ENCODE results near the gene ZFAND3.

DNA sequence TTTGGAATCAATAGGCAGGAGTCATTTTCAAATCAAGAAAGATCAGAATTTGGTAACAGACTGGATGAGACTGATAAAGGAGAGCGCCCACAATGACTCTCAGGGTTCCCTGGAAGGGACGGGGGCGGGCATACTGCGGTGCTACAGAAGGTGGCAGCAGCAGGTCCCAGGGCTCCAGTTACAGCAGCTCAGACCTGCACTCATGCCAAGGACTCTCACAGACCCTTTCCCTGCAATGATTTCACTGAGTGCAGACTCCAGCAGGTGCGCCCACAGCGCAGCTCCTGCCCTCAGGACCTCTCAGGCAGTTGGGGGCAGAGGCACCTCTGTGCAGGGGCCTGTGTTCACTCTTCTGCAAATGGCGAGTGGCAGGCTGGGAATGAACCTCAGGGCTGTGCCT lies 359.8 kb downstream of the ZFAND3 start:
- TF ChIP-seq, protein P1, sequence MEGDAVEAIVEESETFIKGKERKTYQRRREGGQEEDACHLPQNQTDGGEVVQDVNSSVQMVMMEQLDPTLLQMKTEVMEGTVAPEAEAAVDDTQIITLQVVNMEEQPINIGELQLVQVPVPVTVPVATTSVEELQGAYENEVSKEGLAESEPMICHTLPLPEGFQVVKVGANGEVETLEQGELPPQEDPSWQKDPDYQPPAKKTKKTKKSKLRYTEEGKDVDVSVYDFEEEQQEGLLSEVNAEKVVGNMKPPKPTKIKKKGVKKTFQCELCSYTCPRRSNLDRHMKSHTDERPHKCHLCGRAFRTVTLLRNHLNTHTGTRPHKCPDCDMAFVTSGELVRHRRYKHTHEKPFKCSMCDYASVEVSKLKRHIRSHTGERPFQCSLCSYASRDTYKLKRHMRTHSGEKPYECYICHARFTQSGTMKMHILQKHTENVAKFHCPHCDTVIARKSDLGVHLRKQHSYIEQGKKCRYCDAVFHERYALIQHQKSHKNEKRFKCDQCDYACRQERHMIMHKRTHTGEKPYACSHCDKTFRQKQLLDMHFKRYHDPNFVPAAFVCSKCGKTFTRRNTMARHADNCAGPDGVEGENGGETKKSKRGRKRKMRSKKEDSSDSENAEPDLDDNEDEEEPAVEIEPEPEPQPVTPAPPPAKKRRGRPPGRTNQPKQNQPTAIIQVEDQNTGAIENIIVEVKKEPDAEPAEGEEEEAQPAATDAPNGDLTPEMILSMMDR (optimal IDR thresholded peaks at IDR 0.05 in 1 of 3, IDR thresholded peaks at IDR 0.05 in 1 of 3, conservative IDR thresholded peaks at IDR 0.05 in 1 of 3; ENCODE audit: extremely low read depth in 1 of 3, insufficient read depth in 2 of 3, low read length in 3 of 3), result peak in 1 of 3 experiments; percentile 20
- no peak for TF ChIP-seq EZH2 (IDR thresholded peaks at IDR 0.05; ENCODE audit: low read length)

Measured in keratinocyte (primary cell).